BLaER1 treated with 17β-estradiol and CSF1 and Interleukin-3, amounts not matched to agents 10 nM and 100 nM (cell line): Measurements from ENCODE around the gene SNTA1.

Experiments
- H3K27ac ChIP-seq, 11 experiments: shearing (Covaris generic); formaldehyde crosslinking; 2 replicates each; pipeline ENCODE4 v1.8.1; 2022
- H3K27me3 ChIP-seq, 11 experiments: shearing (Covaris generic); formaldehyde crosslinking; 2 replicates each; pipeline ENCODE4 v1.8.1; 2022
- H3K36me3 ChIP-seq, 11 experiments: shearing (Covaris generic); formaldehyde crosslinking; 2 replicates each; pipeline ENCODE4 v1.8.1; 2022
- H3K4me1 ChIP-seq, 10 experiments: shearing (Covaris generic); formaldehyde crosslinking; 2 replicates each; pipeline ENCODE4 v1.8.1; 2022
- H3K4me2 ChIP-seq, 11 experiments: shearing (Covaris generic); formaldehyde crosslinking; 2 replicates each; pipeline ENCODE4 v1.8.1; 2022
- H3K4me3 ChIP-seq, 10 experiments: shearing (Covaris generic); formaldehyde crosslinking; 2 replicates each; pipeline ENCODE4 v1.8.1; 2022
- H3K9ac ChIP-seq, 11 experiments: shearing (Covaris generic); formaldehyde crosslinking; 2 replicates each; pipeline ENCODE4 v1.8.1; 2022
- H3K9me3 ChIP-seq, 11 experiments: shearing (Covaris generic); formaldehyde crosslinking; replicated peaks in 1 of 11; 2 replicates each; pipeline ENCODE4 v1.8.1; 2022
- H4K20me1 ChIP-seq, 11 experiments: shearing (Covaris generic); formaldehyde crosslinking; 2 replicates each; pipeline ENCODE4 v1.8.1; 2022
- Cebpa-rat ChIP-seq, 11 experiments: shearing (Covaris generic); IDR thresholded peaks; 2 replicates each; pipeline ENCODE4 v1.8.1; 2022

Gene SNTA1

GRCh38 chr20:33408716-33409654 lies 34.6 kb downstream of the SNTA1 start:
- H3K9me3 ChIP-seq, result peaks cover 0 to 6% (median 3%) of the 10 kb centered on the region in 11 experiments; a peak in 8 of 22 replicates
- peak in 5 of 11 experiments; percentile 34 to 82 (median 59); a peak in 6 of 22 replicates for TF ChIP-seq Cebpa-rat (IDR thresholded peaks at IDR 0.05)
- peaks cover 0 to 25% (median 6%) of the 10 kb centered on the region in 11 experiments; a peak in 9 of 22 replicates for H3K36me3 ChIP-seq
- no peaks in the 10 kb centered on the region for H4K20me1 ChIP-seq
- peaks cover 41 to 68% (median 61%) of the 10 kb centered on the region in 10 experiments for H3K4me1 ChIP-seq
- H3K27ac ChIP-seq, result peak overlapping the region in 10 of 11 experiments; percentile 54 to 93 (median 84); a peak in 19 of 22 replicates
- H3K4me2 ChIP-seq, result peak overlapping the region; percentile 68 to 99 (median 90)
- peak overlapping the region in 6 of 10 experiments; percentile 31 to 52 (median 34); a peak in 12 of 20 replicates for H3K4me3 ChIP-seq
- H3K9ac ChIP-seq, result peak overlapping the region in 9 of 11 experiments; percentile 9 to 82 (median 72); a peak in 17 of 22 replicates
- no peaks in the 10 kb centered on the region for H3K27me3 ChIP-seq

GRCh38 chr20:33408313-33408712 lies 35.2 kb downstream of the SNTA1 start:
- Histone ChIP-seq H3K27me3 (no peaks in the 10 kb centered on the region), H3K9me3 (peaks cover 0 to 6% (median 3%) of the 10 kb centered on the region in 11 experiments; a peak in 8 of 22 replicates), H4K20me1 (no peaks in the 10 kb centered on the region), H3K4me3 (peak overlapping the region in 6 of 10 experiments; percentile 31 to 52 (median 34); a peak in 11 of 20 replicates), H3K27ac (peak overlapping the region in 10 of 11 experiments; percentile 54 to 93 (median 84); a peak in 21 of 22 replicates), H3K36me3 (peaks cover 0 to 25% (median 6%) of the 10 kb centered on the region in 11 experiments; a peak in 9 of 22 replicates), H3K4me1 (peaks cover 41 to 68% (median 61%) of the 10 kb centered on the region in 10 experiments), H3K9ac (peak overlapping the region in 10 of 11 experiments; percentile 1 to 82 (median 70); a peak in 18 of 22 replicates), H3K4me2 (peak overlapping the region; percentile 68 to 99 (median 90))
- no peak for TF ChIP-seq Cebpa-rat (IDR thresholded peaks at IDR 0.05)

GRCh38 chr20:33407796-33408195 lies 35.8 kb downstream of the SNTA1 start:
- peak overlapping the region in 10 of 11 experiments; percentile 1 to 82 (median 70); a peak in 16 of 22 replicates for H3K9ac ChIP-seq
- no peak for TF ChIP-seq Cebpa-rat (IDR thresholded peaks at IDR 0.05)

GRCh38 chr20:33407251-33407650 lies 36.3 kb downstream of the SNTA1 start:
- Histone ChIP-seq H3K4me1 (peaks cover 42 to 70% (median 64%) of the 10 kb centered on the region in 10 experiments), H3K36me3 (peaks cover 0 to 20% (median 5%) of the 10 kb centered on the region in 11 experiments; a peak in 9 of 22 replicates), H3K9me3 (peaks cover 0 to 6% (median 3%) of the 10 kb centered on the region in 11 experiments; a peak in 8 of 22 replicates), H4K20me1 (no peaks in the 10 kb centered on the region), H3K27ac (peak overlapping the region; percentile 17 to 93 (median 82); a peak in 21 of 22 replicates), H3K4me2 (peak overlapping the region; percentile 68 to 99 (median 90)), H3K4me3 (peak overlapping the region in 3 of 10 experiments; percentile 33 to 52 (median 36); a peak in 4 of 20 replicates), H3K9ac (peak overlapping the region in 8 of 11 experiments; percentile 36 to 82 (median 72); a peak in 15 of 22 replicates), H3K27me3 (no peaks in the 10 kb centered on the region)
- TF ChIP-seq Cebpa-rat (IDR thresholded peaks at IDR 0.05), result no peak

More at GRCh38 chr20:33407796-33408195, 35.8 kb downstream of the SNTA1 start:
- Histone ChIP-seq H3K4me3 (peak overlapping the region in 6 of 10 experiments; percentile 30 to 52 (median 34); a peak in 9 of 20 replicates), H3K4me1 (peaks cover 41 to 68% (median 61%) of the 10 kb centered on the region in 10 experiments), H4K20me1 (no peaks in the 10 kb centered on the region), H3K9me3 (peaks cover 0 to 6% (median 3%) of the 10 kb centered on the region in 11 experiments; a peak in 8 of 22 replicates), H3K36me3 (peaks cover 0 to 25% (median 6%) of the 10 kb centered on the region in 11 experiments; a peak in 9 of 22 replicates), H3K4me2 (peak overlapping the region; percentile 68 to 99 (median 90)), H3K27me3 (no peaks in the 10 kb centered on the region), H3K27ac (peak overlapping the region; percentile 17 to 93 (median 82); a peak in 21 of 22 replicates)

- H3K4me1 ChIP-seq, result peaks cover 47 to 62% (median 56%) of the 10 kb centered on the region in 10 experiments
- H3K36me3 ChIP-seq, result peaks cover 0 to 14% (median 4%) of the 10 kb centered on the region in 11 experiments; a peak in 7 of 22 replicates
- no peak overlapping the region for H3K4me3 ChIP-seq
- no peak overlapping the region for H3K4me2 ChIP-seq
- no peaks in the 10 kb centered on the region for H3K27me3 ChIP-seq
- TF ChIP-seq Cebpa-rat (IDR thresholded peaks at IDR 0.05), result no peak
- H3K9me3 ChIP-seq, result peaks cover 0 to 6% (median 3%) of the 10 kb centered on the region in 11 experiments; a peak in 8 of 22 replicates
- H4K20me1 ChIP-seq, result peaks cover 0 to 20% (median 14%) of the 10 kb centered on the region in 11 experiments; a peak in 14 of 22 replicates
- H3K9ac ChIP-seq, result no peak overlapping the region
- H3K27ac ChIP-seq, result no peak overlapping the region
Measured at GRCh38 chr20:33404281-33404680, 39.3 kb downstream of the SNTA1 start.

GRCh38 chr20:33401921-33402369 lies 41.6 kb downstream of the SNTA1 start:
- peak overlapping the region; percentile 86 to 100 (median 98) for H3K4me3 ChIP-seq
- H3K9me3 ChIP-seq, result no peaks in the 10 kb centered on the region; a peak in 1 of 22 replicates
- H3K4me1 ChIP-seq, result peaks cover 26 to 42% (median 36%) of the 10 kb centered on the region in 10 experiments
- peak overlapping the region; percentile 67 to 99 (median 94) for H3K4me2 ChIP-seq
- peak overlapping the region in 9 of 11 experiments; percentile 72 to 88 (median 83); a peak in 16 of 22 replicates for H3K27ac ChIP-seq
- H3K27me3 ChIP-seq, result no peaks in the 10 kb centered on the region
- peaks cover 0 to 43% (median 37%) of the 10 kb centered on the region in 11 experiments; a peak in 16 of 22 replicates for H4K20me1 ChIP-seq
- H3K36me3 ChIP-seq, result peaks cover 8 to 36% (median 13%) of the 10 kb centered on the region in 11 experiments; a peak in 19 of 22 replicates
- TF ChIP-seq Cebpa-rat (IDR thresholded peaks at IDR 0.05), result no peak
- H3K9ac ChIP-seq, result peak overlapping the region; percentile 87 to 94 (median 89)

GRCh38 chr20:33401184-33401920 lies 42.2 kb downstream of the SNTA1 start, which contains the start of gene CDK5RAP1:
CDK5RAP1 (minus strand) TSS chr20:33401519; CDS start chr20:33397064, 4,455 bp downstream.
- peak within 1 kb of the TSS; percentile 86 to 100 (median 98) for H3K4me3 ChIP-seq
- H4K20me1 ChIP-seq, result peaks cover 0 to 49% (median 43%) of the 10 kb centered on the region in 11 experiments; a peak in 16 of 22 replicates
- no peak for TF ChIP-seq Cebpa-rat (IDR thresholded peaks at IDR 0.05)
- H3K36me3 ChIP-seq, result peaks cover 14 to 42% (median 19%) of the 10 kb centered on the region in 11 experiments; a peak in 21 of 22 replicates
- H3K4me2 ChIP-seq, result peak within 1 kb of the TSS; percentile 83 to 99 (median 95)
- no peaks in the 10 kb centered on the region for H3K27me3 ChIP-seq
- peak within 1 kb of the TSS; percentile 61 to 88 (median 81) for H3K27ac ChIP-seq
- H3K9ac ChIP-seq, result peak within 1 kb of the TSS; percentile 87 to 94 (median 89)
- peaks cover 23 to 36% (median 31%) of the 10 kb centered on the region in 10 experiments for H3K4me1 ChIP-seq
- no peaks in the 10 kb centered on the region; a peak in 1 of 22 replicates for H3K9me3 ChIP-seq
